Measurements from ENCODE around the gene SF3B2. TPM values are rescaled to one million over a fixed set of nuclear protein-coding genes. Genes with fewer than 3 reads are reported as not detected.
A peak's percentile ranks its signal among the peaks of the same experiment; 100 is the strongest.

Gene SF3B2
- total RNA-seq, 6 donors from 2014 or later = 142 to 193 (median 173) TPM

- H3K9me3 ChIP-seq = no peaks in the 10 kb centered on the region
- H3K36me3 ChIP-seq = peaks cover 0 to 7% (median 0%) of the 10 kb centered on the region in 4 donors
- TF ChIP-seq POLR2AphosphoS5 (IDR thresholded peaks at IDR 0.05) (no peak), CTCF (IDR thresholded peaks at IDR 0.05) (no peak), POLR2A (IDR thresholded peaks at IDR 0.05) (no peak), EP300 (IDR thresholded peaks at IDR 0.05) (no peak)
- WGBS, 2 donors = 63 to 72% methylated on average over 9 of the region's 9 CpGs
- peaks cover 51 to 59% (median 54%) of the 10 kb centered on the region in 4 donors for H3K4me1 ChIP-seq
- H3K27me3 ChIP-seq = no peaks in the 10 kb centered on the region
- H3K27ac ChIP-seq = peak overlapping the region; percentile 37 to 90 (median 72)
- DNase-seq = peak in 1 of 2 donors; percentile 62
- H3K4me3 ChIP-seq = no peak overlapping the region
- ATAC-seq (ENCODE audit: low FRiP score in 2 of 2) = peak; percentile 66 to 92
These were observed 28.1 kb downstream of the SF3B2 start for GRCh38 chr11:66080055-66080817.

GRCh38 chr11:66081505-66081904 is 29.3 kb downstream of the SF3B2 start:
- peaks cover 49 to 56% (median 54%) of the 10 kb centered on the region in 4 donors for H3K4me1 ChIP-seq
- TF ChIP-seq POLR2AphosphoS5 (IDR thresholded peaks at IDR 0.05) (peak in 1 of 2 donors; percentile 45), CTCF (IDR thresholded peaks at IDR 0.05) (no peak)
- no peaks in the 10 kb centered on the region for H3K27me3 ChIP-seq
- DNase-seq = peak in 1 of 2 donors; percentile 88
- 9 to 20% methylated on average over 5 of the region's 5 CpGs for WGBS, 2 donors
- no peaks in the 10 kb centered on the region for H3K9me3 ChIP-seq
- ATAC-seq (ENCODE audit: low FRiP score in 2 of 2) = peak; percentile 73 to 82
- H3K27ac ChIP-seq = peak overlapping the region; percentile 37 to 90 (median 72)
- peaks cover 0 to 5% (median 0%) of the 10 kb centered on the region in 4 donors for H3K36me3 ChIP-seq
- no peak overlapping the region for H3K4me3 ChIP-seq

- H3K9me3 ChIP-seq = no peaks in the 10 kb centered on the region
- TF ChIP-seq POLR2A (IDR thresholded peaks at IDR 0.05) (no peak), CTCF (IDR thresholded peaks at IDR 0.05) (no peak), POLR2AphosphoS5 (IDR thresholded peaks at IDR 0.05) (no peak), EP300 (IDR thresholded peaks at IDR 0.05) (no peak)
- no peaks in the 10 kb centered on the region for H3K27me3 ChIP-seq
- H3K36me3 ChIP-seq = no peaks in the 10 kb centered on the region
- ATAC-seq (ENCODE audit: low FRiP score in 2 of 2) = no peak
- H3K4me3 ChIP-seq = no peak overlapping the region
- H3K4me1 ChIP-seq = peaks cover 42 to 53% (median 50%) of the 10 kb centered on the region in 4 donors
- no peak for DNase-seq
- 60% methylated on average over 4 of the region's 4 CpGs for WGBS, 2 donors
- H3K27ac ChIP-seq = peak overlapping the region in 3 of 4 donors; percentile 15 to 90 (median 79)
These were observed 31.0 kb downstream of the SF3B2 start for GRCh38 chr11:66082946-66083698.

GRCh38 chr11:66083767-66084166 is 31.6 kb downstream of the SF3B2 start:
- DNase-seq (no peak), ATAC-seq (ENCODE audit: low FRiP score in 2 of 2) (no peak)
- H3K36me3 ChIP-seq = no peaks in the 10 kb centered on the region
- no peaks in the 10 kb centered on the region for H3K9me3 ChIP-seq
- H3K4me3 ChIP-seq = no peak overlapping the region
- H3K27ac ChIP-seq = peak overlapping the region in 3 of 4 donors; percentile 15 to 90 (median 79)
- H3K27me3 ChIP-seq = no peaks in the 10 kb centered on the region
- TF ChIP-seq CTCF (IDR thresholded peaks at IDR 0.05) (no peak), POLR2AphosphoS5 (IDR thresholded peaks at IDR 0.05) (no peak), POLR2A (IDR thresholded peaks at IDR 0.05) (no peak), EP300 (IDR thresholded peaks at IDR 0.05) (no peak)
- WGBS, 2 donors = 88 to 90% methylated on average over 3 of the region's 3 CpGs
- H3K4me1 ChIP-seq = peaks cover 42 to 53% (median 50%) of the 10 kb centered on the region in 4 donors

Data from upper lobe of left lung (tissue), 6 donors.